Measurements from ENCODE around the gene PNLIPRP1. TPM values are rescaled to one million over a fixed set of nuclear protein-coding genes. Genes with fewer than 3 reads are reported as not detected.

Gene PNLIPRP1
- total and polyA plus RNA-seq, 2 donors (not counting 1 experiment from before 2014, with no cell fraction given), result not detected

DNA sequence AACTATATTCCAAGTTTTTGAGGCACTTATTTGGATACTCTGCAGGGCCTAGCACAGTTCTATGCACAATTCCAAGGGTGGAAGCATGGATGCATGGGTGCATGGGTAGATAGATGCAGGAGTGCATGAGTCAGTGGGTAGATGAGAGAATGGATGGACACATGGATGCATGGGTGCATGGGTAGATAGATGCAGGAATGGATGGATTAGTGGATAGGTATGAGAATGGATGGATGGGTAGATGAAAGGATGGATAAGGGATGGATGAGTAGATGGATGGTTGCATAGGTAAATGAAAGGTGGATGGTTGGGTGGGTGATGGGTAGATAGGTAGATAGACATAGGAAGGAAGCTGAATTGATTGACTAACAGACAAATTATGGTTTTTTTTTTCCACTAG is 45.6 kb downstream of the PNLIPRP1 start:
- Histone ChIP-seq H3K27me3 (ENCODE audit: control insufficient read depth, insufficient read depth, low read length) (no peaks in the 10 kb centered on the region), H3K4me1 (ENCODE audit: control insufficient read depth, extremely low read depth, insufficient read depth, low read length) (no peaks in the 10 kb centered on the region), H3K79me2 (ENCODE audit: control insufficient read depth, insufficient read depth, low read length) (no peaks in the 10 kb centered on the region), H3K9ac (ENCODE audit: insufficient read depth, low read length) (no peak overlapping the region), H4K20me1 (ENCODE audit: control insufficient read depth, extremely low read depth, insufficient read depth, low read length) (no peaks in the 10 kb centered on the region), H3K4me3 (replicated peaks in 1 of 4; ENCODE audit: control extremely low read depth in 1 of 4, insufficient read depth in 1 of 4, low read depth in 3 of 4, low read length in 4 of 4) (no peak overlapping the region), H3K27ac (ENCODE audit: insufficient read depth, low read length) (no peak overlapping the region), H2AFZ (ENCODE audit: low read length) (no peak overlapping the region), H3K36me3 (ENCODE audit: control insufficient read depth, insufficient read depth, low read length) (no peaks in the 10 kb centered on the region), H3K9me3 (ENCODE audit: control insufficient read depth, insufficient read depth, low read depth, low read length) (no peaks in the 10 kb centered on the region), H3K4me2 (ENCODE audit: extremely low read depth, insufficient read depth, low read length) (no peak overlapping the region)
- no peak for TF ChIP-seq EZH2 (IDR thresholded peaks at IDR 0.05; ENCODE audit: low read length, missing control alignments)
- TF ChIP-seq, protein P1, sequence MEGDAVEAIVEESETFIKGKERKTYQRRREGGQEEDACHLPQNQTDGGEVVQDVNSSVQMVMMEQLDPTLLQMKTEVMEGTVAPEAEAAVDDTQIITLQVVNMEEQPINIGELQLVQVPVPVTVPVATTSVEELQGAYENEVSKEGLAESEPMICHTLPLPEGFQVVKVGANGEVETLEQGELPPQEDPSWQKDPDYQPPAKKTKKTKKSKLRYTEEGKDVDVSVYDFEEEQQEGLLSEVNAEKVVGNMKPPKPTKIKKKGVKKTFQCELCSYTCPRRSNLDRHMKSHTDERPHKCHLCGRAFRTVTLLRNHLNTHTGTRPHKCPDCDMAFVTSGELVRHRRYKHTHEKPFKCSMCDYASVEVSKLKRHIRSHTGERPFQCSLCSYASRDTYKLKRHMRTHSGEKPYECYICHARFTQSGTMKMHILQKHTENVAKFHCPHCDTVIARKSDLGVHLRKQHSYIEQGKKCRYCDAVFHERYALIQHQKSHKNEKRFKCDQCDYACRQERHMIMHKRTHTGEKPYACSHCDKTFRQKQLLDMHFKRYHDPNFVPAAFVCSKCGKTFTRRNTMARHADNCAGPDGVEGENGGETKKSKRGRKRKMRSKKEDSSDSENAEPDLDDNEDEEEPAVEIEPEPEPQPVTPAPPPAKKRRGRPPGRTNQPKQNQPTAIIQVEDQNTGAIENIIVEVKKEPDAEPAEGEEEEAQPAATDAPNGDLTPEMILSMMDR (conservative IDR thresholded peaks at IDR 0.05 in 1 of 2, IDR thresholded peaks at IDR 0.05 in 1 of 2; ENCODE audit: low read depth in 1 of 2, low read length in 2 of 2), result no peak
- no peak for DNase-seq (ENCODE audit: low read depth in 2 of 2)

DNA sequence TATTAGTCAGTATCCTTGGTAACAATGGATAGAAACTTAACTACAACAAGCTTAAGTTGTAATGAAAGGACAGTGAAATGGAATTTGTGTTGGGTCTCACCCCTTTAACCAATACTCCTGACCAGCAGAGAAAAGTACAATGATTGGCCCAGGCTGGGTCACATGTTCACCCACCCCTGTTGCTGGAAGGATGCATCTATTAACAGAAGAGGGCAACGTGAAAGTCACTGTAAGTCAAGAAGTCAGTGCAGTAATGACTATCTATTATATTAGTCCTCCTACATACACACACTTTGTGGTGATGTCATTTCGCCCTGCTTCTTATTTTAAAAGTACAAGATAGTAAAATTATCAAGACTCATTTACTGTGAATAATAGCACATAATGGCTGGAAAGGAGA is 46.2 kb downstream of the PNLIPRP1 start:
- H3K36me3 ChIP-seq (ENCODE audit: control insufficient read depth, insufficient read depth, low read length), result no peaks in the 10 kb centered on the region
- no peak overlapping the region for H3K4me3 ChIP-seq (replicated peaks in 1 of 4; ENCODE audit: control extremely low read depth in 1 of 4, insufficient read depth in 1 of 4, low read depth in 3 of 4, low read length in 4 of 4)
- no peaks in the 10 kb centered on the region for H4K20me1 ChIP-seq (ENCODE audit: control insufficient read depth, extremely low read depth, insufficient read depth, low read length)
- H3K79me2 ChIP-seq (ENCODE audit: control insufficient read depth, insufficient read depth, low read length), result no peaks in the 10 kb centered on the region
- H3K9me3 ChIP-seq (ENCODE audit: control insufficient read depth, insufficient read depth, low read depth, low read length), result no peaks in the 10 kb centered on the region
- H3K4me2 ChIP-seq (ENCODE audit: extremely low read depth, insufficient read depth, low read length), result no peak overlapping the region
- H3K27ac ChIP-seq (ENCODE audit: insufficient read depth, low read length), result no peak overlapping the region
- DNase-seq (ENCODE audit: low read depth in 2 of 2), result no peak
- no peak overlapping the region for H2AFZ ChIP-seq (ENCODE audit: low read length)
- no peak overlapping the region for H3K9ac ChIP-seq (ENCODE audit: insufficient read depth, low read length)
- TF ChIP-seq EZH2 (IDR thresholded peaks at IDR 0.05; ENCODE audit: low read length, missing control alignments), result no peak
- TF ChIP-seq, protein P1 (conservative IDR thresholded peaks at IDR 0.05 in 1 of 2, IDR thresholded peaks at IDR 0.05 in 1 of 2; ENCODE audit: low read depth in 1 of 2, low read length in 2 of 2), result no peak
- no peaks in the 10 kb centered on the region for H3K4me1 ChIP-seq (ENCODE audit: control insufficient read depth, extremely low read depth, insufficient read depth, low read length)
- H3K27me3 ChIP-seq (ENCODE audit: control insufficient read depth, insufficient read depth, low read length), result no peaks in the 10 kb centered on the region

DNA sequence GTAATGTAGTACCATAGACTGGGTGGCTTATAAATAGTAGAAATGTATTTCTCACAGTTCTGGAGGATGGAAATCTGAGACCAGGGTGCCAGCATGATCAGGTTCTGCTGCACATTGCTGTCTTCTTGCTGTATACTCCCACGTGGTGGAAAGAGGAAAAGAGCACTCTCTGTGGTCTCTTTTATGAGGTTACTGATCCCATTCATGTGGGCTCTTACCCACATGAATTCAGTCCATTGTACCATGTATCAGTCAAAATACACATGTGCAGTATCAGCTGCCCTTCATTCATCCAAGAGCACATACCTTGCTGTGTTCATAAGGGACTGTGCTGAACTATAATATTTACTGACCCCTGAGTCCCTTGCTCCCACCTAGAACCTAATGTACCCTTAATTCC is 47.1 kb downstream of the PNLIPRP1 start:
- Histone ChIP-seq H3K36me3 (ENCODE audit: control insufficient read depth, insufficient read depth, low read length) (no peaks in the 10 kb centered on the region), H3K27me3 (ENCODE audit: control insufficient read depth, insufficient read depth, low read length) (no peaks in the 10 kb centered on the region), H4K20me1 (ENCODE audit: control insufficient read depth, extremely low read depth, insufficient read depth, low read length) (no peaks in the 10 kb centered on the region), H3K9me3 (ENCODE audit: control insufficient read depth, insufficient read depth, low read depth, low read length) (no peaks in the 10 kb centered on the region), H2AFZ (ENCODE audit: low read length) (no peak overlapping the region), H3K79me2 (ENCODE audit: control insufficient read depth, insufficient read depth, low read length) (no peaks in the 10 kb centered on the region), H3K4me3 (replicated peaks in 1 of 4; ENCODE audit: control extremely low read depth in 1 of 4, insufficient read depth in 1 of 4, low read depth in 3 of 4, low read length in 4 of 4) (no peak overlapping the region), H3K9ac (ENCODE audit: insufficient read depth, low read length) (no peak overlapping the region), H3K27ac (ENCODE audit: insufficient read depth, low read length) (no peak overlapping the region), H3K4me2 (ENCODE audit: extremely low read depth, insufficient read depth, low read length) (no peak overlapping the region), H3K4me1 (ENCODE audit: control insufficient read depth, extremely low read depth, insufficient read depth, low read length) (no peaks in the 10 kb centered on the region)
- no peak for DNase-seq (ENCODE audit: low read depth in 2 of 2)
- TF ChIP-seq EZH2 (IDR thresholded peaks at IDR 0.05; ENCODE audit: low read length, missing control alignments), result no peak
- TF ChIP-seq, protein P1 (conservative IDR thresholded peaks at IDR 0.05 in 1 of 2, IDR thresholded peaks at IDR 0.05 in 1 of 2; ENCODE audit: low read depth in 1 of 2, low read length in 2 of 2), result no peak
